Trophoblast cell (in vitro differentiated cells and primary cell): ENCODE measurements around the gene MORN1.
A peak's percentile ranks its signal among the peaks of the same experiment; 100 is the strongest.

ENCODE experiments used
- DNase-seq, 2 donors: peaks; one replicate each; pipeline ENCODE4 v3.0.0-alpha.2; 2016
- H2AFZ ChIP-seq: 2 replicates; pipeline ENCODE4 v1.6.1; 2013; ENCODE audit warnings: low read length, moderate library complexity, mild to moderate bottlenecking; ENCODE audit not compliant: insufficient read depth, poor library complexity
- H2AK5ac ChIP-seq: 2 replicates; pipeline ENCODE4 v1.6.1; 2013; ENCODE audit warnings: mild to moderate bottlenecking, low read length
- H2BK120ac ChIP-seq: 2 replicates; pipeline ENCODE4 v1.6.1; 2013; ENCODE audit warnings: low read length, mild to moderate bottlenecking, moderate library complexity; ENCODE audit not compliant: insufficient read depth, poor library complexity
- H2BK12ac ChIP-seq: 2 replicates; pipeline ENCODE4 v1.6.1; 2013; ENCODE audit warnings: mild to moderate bottlenecking, low read length, moderate library complexity
- H2BK5ac ChIP-seq: 2 replicates; pipeline ENCODE4 v1.6.1; 2013; ENCODE audit warnings: low read length, low read depth, moderate library complexity, mild to moderate bottlenecking; ENCODE audit not compliant: poor library complexity
- H3K14ac ChIP-seq: 2 replicates; pipeline ENCODE4 v1.6.1; 2013; ENCODE audit warnings: mild to moderate bottlenecking, low read length
- H3K18ac ChIP-seq: 2 replicates; pipeline ENCODE4 v1.6.1; 2013; ENCODE audit warnings: mild to moderate bottlenecking, low read length
- H3K23ac ChIP-seq: 2 replicates; pipeline ENCODE4 v1.6.1; 2013; ENCODE audit warnings: low read length
- H3K27ac ChIP-seq: 2 replicates; pipeline ENCODE4 v1.5.1; 2013; ENCODE audit warnings: low read depth, mild to moderate bottlenecking, inconsistent platforms, low read length, moderate library complexity
- H3K27me3 ChIP-seq: 2 replicates; pipeline ENCODE4 v1.6.1; 2013; ENCODE audit warnings: inconsistent platforms, mild to moderate bottlenecking, low read length, moderate library complexity; ENCODE audit not compliant: insufficient read depth
- H3K36me3 ChIP-seq, 2 experiments: 1 replicate in 1 of 2; 2 replicates in 1 of 2; pipeline ENCODE4 v1.6.1; 2013; ENCODE audit warnings: low read length in 2 of 2, mild to moderate bottlenecking in 2 of 2, moderate library complexity in 1 of 2; ENCODE audit not compliant: insufficient read depth in 2 of 2, control insufficient read depth in 1 of 2
- H3K4ac ChIP-seq: 2 replicates; pipeline ENCODE4 v1.6.1; 2013; ENCODE audit warnings: low read depth, mild to moderate bottlenecking, low read length, moderate library complexity
- H3K4me1 ChIP-seq, 2 experiments: 1 replicate in 1 of 2; 2 replicates in 1 of 2; pipeline ENCODE4 v1.6.1; 2013; ENCODE audit warnings: low read length in 2 of 2, mild to moderate bottlenecking in 2 of 2, moderate library complexity in 1 of 2; ENCODE audit not compliant: insufficient read depth in 2 of 2, control insufficient read depth in 1 of 2
- H3K4me2 ChIP-seq: 2 replicates; pipeline ENCODE4 v1.6.1; 2013; ENCODE audit warnings: inconsistent platforms, mild to moderate bottlenecking, low read length, moderate library complexity
- H3K4me3 ChIP-seq: 2 replicates; pipeline ENCODE4 v1.5.1; 2013; ENCODE audit warnings: mild to moderate bottlenecking, low read depth, low read length, inconsistent platforms
- H3K79me1 ChIP-seq: one replicate; pipeline ENCODE4 v1.6.1; 2013; ENCODE audit warnings: low read length
- H3K79me2 ChIP-seq: 2 replicates; pipeline ENCODE4 v1.6.1; 2013; ENCODE audit warnings: low read length, mild to moderate bottlenecking; ENCODE audit not compliant: control insufficient read depth, insufficient read depth, poor library complexity
- H3K9ac ChIP-seq: 2 replicates; pipeline ENCODE4 v1.6.1; 2013; ENCODE audit warnings: mild to moderate bottlenecking, low read length
- H3K9me3 ChIP-seq: 2 replicates; pipeline ENCODE4 v1.6.1; 2013; ENCODE audit warnings: low read depth, mild to moderate bottlenecking, control low read depth, inconsistent platforms, low read length; ENCODE audit not compliant: insufficient read depth
- H4K12ac ChIP-seq: 2 replicates; pipeline ENCODE4 v1.6.1; 2013; ENCODE audit warnings: low read depth, mild to moderate bottlenecking, low read length, moderate library complexity
- H4K8ac ChIP-seq: 2 replicates; pipeline ENCODE4 v1.6.1; 2013; ENCODE audit warnings: low read depth, mild to moderate bottlenecking, low read length, moderate library complexity
- H4K91ac ChIP-seq: one replicate; pipeline ENCODE4 v1.6.1; 2013; ENCODE audit warnings: low read depth, mild to moderate bottlenecking, low read length, moderate library complexity
- WGBS: extraction: QIAGEN DNeasy Blood & Tissue Kit; methylation state at CpG from one replicate; pipeline ENCODE4 v1.1.7; 2013; ENCODE audit warnings: missing lambda C conversion rate; ENCODE audit not compliant: insufficient read length, insufficient coverage; ENCODE audit errors: extremely low coverage; 5-methylcytosine and 5-hydroxymethylcytosine counted together

Gene MORN1

DNA sequence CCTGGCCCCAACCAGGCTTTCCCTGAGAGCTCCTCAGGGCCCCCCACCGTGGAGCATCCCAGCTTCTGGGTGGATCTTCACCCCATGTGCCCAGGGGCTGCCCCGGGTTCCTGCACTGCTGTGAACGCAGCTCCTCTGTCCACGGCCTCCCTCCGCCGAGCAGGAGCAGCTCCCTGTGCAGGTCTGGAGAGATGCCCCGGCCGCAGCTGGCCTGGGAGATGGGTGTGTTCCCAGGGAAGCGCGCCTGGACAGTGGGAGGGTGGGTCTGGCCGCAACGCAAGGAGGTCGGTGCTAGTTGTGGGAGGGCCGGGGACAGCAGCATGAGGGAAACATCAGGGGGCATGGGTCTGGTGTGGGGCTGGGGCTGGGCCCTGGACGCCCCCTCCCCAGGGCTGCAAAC is 71.3 kb downstream of the MORN1 start:
- Histone ChIP-seq H2BK120ac (no peak overlapping the region), H4K8ac (no peak overlapping the region), H3K9ac (no peak overlapping the region), H3K36me3 (no peaks in the 10 kb centered on the region), H3K4ac (no peak overlapping the region), H3K18ac (no peak overlapping the region), H2AFZ (no peak overlapping the region), H4K91ac (no peak overlapping the region), H3K79me2 (peaks cover 10% of the 10 kb centered on the region), H2BK5ac (no peak overlapping the region), H3K79me1 (peaks cover 47% of the 10 kb centered on the region), H3K14ac (no peak overlapping the region), H3K27me3 (no peaks in the 10 kb centered on the region), H4K12ac (no peak overlapping the region), H2BK12ac (no peak overlapping the region), H3K4me2 (no peak overlapping the region), H2AK5ac (no peak overlapping the region), H3K9me3 (peaks cover 8% of the 10 kb centered on the region), H3K4me3 (no peak overlapping the region), H3K27ac (no peak overlapping the region), H3K4me1 (peaks cover 40 to 46% of the 10 kb centered on the region in 2 experiments), H3K23ac (no peak overlapping the region)
- WGBS = no CpG with 5 or more reads among the region's 15 CpGs
- DNase-seq = no peak

GRCh38 chr1:2319291-2319690 is 72.1 kb downstream of the MORN1 start:
- H2BK12ac ChIP-seq = peak overlapping the region; percentile 41
- H2AFZ ChIP-seq = no peak overlapping the region
- H3K23ac ChIP-seq = no peak overlapping the region
- no peak overlapping the region for H2BK120ac ChIP-seq
- H3K36me3 ChIP-seq = no peaks in the 10 kb centered on the region
- H3K4me1 ChIP-seq = peaks cover 36 to 46% of the 10 kb centered on the region in 2 experiments
- H3K27ac ChIP-seq = no peak overlapping the region
- H3K4me2 ChIP-seq = no peak overlapping the region
- DNase-seq = no peak
- H4K8ac ChIP-seq = no peak overlapping the region
- no CpG with 5 or more reads among the region's 21 CpGs for WGBS
- H3K27me3 ChIP-seq = no peaks in the 10 kb centered on the region
- no peak overlapping the region for H3K18ac ChIP-seq
- peak overlapping the region; percentile 18 for H3K14ac ChIP-seq
- no peak overlapping the region for H3K4ac ChIP-seq
- no peak overlapping the region for H3K9ac ChIP-seq
- peaks cover 50% of the 10 kb centered on the region for H3K79me1 ChIP-seq
- H3K79me2 ChIP-seq = peaks cover 13% of the 10 kb centered on the region
- H4K12ac ChIP-seq = no peak overlapping the region
- no peak overlapping the region for H2BK5ac ChIP-seq
- no peak overlapping the region for H3K4me3 ChIP-seq
- H3K9me3 ChIP-seq = peaks cover 6% of the 10 kb centered on the region
- peak overlapping the region; percentile 21 for H4K91ac ChIP-seq
- H2AK5ac ChIP-seq = peak overlapping the region; percentile 12

DNA sequence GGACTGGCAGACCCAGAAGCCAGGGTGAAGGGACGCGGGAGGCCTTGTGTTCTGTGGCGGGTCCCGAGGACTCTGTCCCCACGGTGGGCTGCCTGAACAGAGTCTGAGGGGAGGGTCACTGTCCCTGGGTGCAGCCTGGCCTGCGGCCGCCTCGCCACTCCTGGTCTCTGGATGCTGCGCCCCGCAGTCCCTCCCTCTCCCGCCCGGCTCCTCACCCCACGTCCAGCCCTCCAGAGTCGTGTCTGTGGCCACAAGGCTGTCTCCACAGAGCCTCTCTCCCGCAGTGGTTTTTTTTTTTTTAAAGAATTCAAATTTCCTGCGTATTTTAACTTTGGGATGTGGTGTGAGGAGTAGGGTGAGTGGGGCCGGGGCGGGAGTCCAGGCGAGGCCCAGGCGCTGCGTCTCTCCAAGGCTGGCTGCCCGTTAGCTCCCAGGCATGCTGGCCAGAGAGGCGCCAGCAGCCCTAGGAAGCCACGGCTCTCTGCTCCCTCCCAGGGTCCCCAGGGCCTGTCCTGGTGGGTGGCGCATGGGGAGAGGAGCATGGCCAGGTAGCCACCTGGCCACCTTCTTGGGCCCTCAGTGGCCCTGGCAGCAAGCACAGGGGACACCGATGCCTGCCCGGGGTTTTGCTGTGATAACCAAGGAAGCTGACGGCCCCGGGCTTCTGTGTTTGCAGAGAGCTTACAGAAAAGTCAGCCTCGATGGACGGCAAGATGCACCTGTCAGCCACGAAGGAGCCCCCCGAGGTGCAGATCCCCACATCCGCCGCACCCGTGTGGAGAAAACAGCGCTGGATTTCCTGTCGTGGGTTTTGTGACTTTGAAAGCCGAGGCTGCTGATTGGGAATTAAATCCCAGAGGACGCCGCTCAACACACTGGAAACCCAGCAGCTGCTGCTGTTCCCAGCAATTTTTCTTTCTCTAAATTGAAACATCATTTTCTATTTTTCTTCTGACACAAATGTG is 72.8 kb downstream of the MORN1 start:
- Histone ChIP-seq H2BK5ac (no peak overlapping the region), H2BK120ac (peak overlapping the region; percentile 40), H3K14ac (peak overlapping the region; percentile 54), H3K4ac (no peak overlapping the region), H3K27ac (no peak overlapping the region), H3K9me3 (peaks cover 6% of the 10 kb centered on the region), H4K91ac (peak overlapping the region; percentile 97), H2AK5ac (peak overlapping the region; percentile 78), H3K4me2 (no peak overlapping the region), H3K18ac (no peak overlapping the region), H3K9ac (no peak overlapping the region), H3K4me3 (no peak overlapping the region), H3K79me1 (peaks cover 57% of the 10 kb centered on the region), H2BK12ac (peak overlapping the region; percentile 51), H3K27me3 (no peaks in the 10 kb centered on the region), H2AFZ (no peak overlapping the region), H4K8ac (no peak overlapping the region), H4K12ac (no peak overlapping the region), H3K36me3 (no peaks in the 10 kb centered on the region), H3K79me2 (peaks cover 19% of the 10 kb centered on the region), H3K23ac (no peak overlapping the region), H3K4me1 (peaks cover 42 to 53% of the 10 kb centered on the region in 2 experiments)
- no peak for DNase-seq
- no CpG with 5 or more reads among the region's 41 CpGs for WGBS

- Histone ChIP-seq H4K12ac (peak overlapping the region; percentile 40), H3K23ac (no peak overlapping the region), H3K36me3 (no peaks in the 10 kb centered on the region), H2BK12ac (peak overlapping the region; percentile 61), H3K4ac (no peak overlapping the region), H4K91ac (peak overlapping the region; percentile 97), H3K14ac (peak overlapping the region; percentile 23), H3K4me2 (no peak overlapping the region), H2BK120ac (peak overlapping the region; percentile 73), H3K27ac (peak overlapping the region; percentile 65), H3K27me3 (no peaks in the 10 kb centered on the region), H3K18ac (peak overlapping the region; percentile 8), H2AFZ (peak overlapping the region; percentile 27), H3K4me3 (no peak overlapping the region), H2BK5ac (no peak overlapping the region), H3K4me1 (peaks cover 44 to 50% of the 10 kb centered on the region in 2 experiments), H3K9me3 (peaks cover 3% of the 10 kb centered on the region), H4K8ac (peak overlapping the region; percentile 59), H3K79me2 (peaks cover 14% of the 10 kb centered on the region), H2AK5ac (peak overlapping the region; percentile 78), H3K79me1 (peaks cover 49% of the 10 kb centered on the region), H3K9ac (no peak overlapping the region)
- DNase-seq = no peak
- WGBS = no CpG with 5 or more reads among the region's 32 CpGs
These were observed 73.9 kb downstream of the MORN1 start for GRCh38 chr1:2317230-2318065.
